K562 (cell line): ENCODE measurements around the gene ZMYND12. TPM values are rescaled to one million over a fixed set of nuclear protein-coding genes. Genes with fewer than 3 reads are reported as not detected.
A peak's percentile ranks its signal among the peaks of the same experiment; 100 is the strongest.

Source experiments
- ARHGAP35 ChIP-seq: fragments of 450-650 bp; IDR thresholded peaks from 2 replicates; pipeline ENCODE4 v1.6.1; 2018; ENCODE audit not compliant: partially characterized antibody
- CBX1 ChIP-seq: sonication (generic); IDR thresholded peaks from 2 replicates; pipeline ENCODE4 v1.6.1; 2016; ENCODE audit warnings: antibody characterized with exemption, low read depth, mild to moderate bottlenecking
- CXXC5 ChIP-seq: fragments of 250-450 bp; sonication (Bioruptor Pico); IDR thresholded peaks from 2 replicates; pipeline ENCODE4 v1.8.0; 2022; ENCODE audit warnings: inconsistent platforms, mild to moderate bottlenecking, moderate library complexity
- EHMT2 ChIP-seq: fragments of 450-650 bp; IDR thresholded peaks from 2 replicates; pipeline ENCODE4 v1.6.1; 2018; ENCODE audit warnings: antibody characterized with exemption
- GMEB1 ChIP-seq: fragments of 250-450 bp; sonication (Bioruptor Pico); IDR thresholded peaks from 2 replicates; pipeline ENCODE4 v1.4.0; 2020; ENCODE audit warnings: mild to moderate bottlenecking
- HDAC1 ChIP-seq, 2 experiments: fragments of 450-650 bp; IDR thresholded peaks; 2 replicates each; pipeline ENCODE4 v1.6.1; 2016 to 2017; ENCODE audit warnings: inconsistent platforms in 1 of 2, mild to moderate bottlenecking in 1 of 2, moderate library complexity in 1 of 2
- HDAC8 ChIP-seq: fragments of 450-650 bp; IDR thresholded peaks from 2 replicates; pipeline ENCODE4 v1.6.1; 2016; ENCODE audit warnings: mild to moderate bottlenecking, missing genetic modification characterization, moderate library complexity, missing compliant biosample characterization
- HMGN3 ChIP-seq: IDR thresholded peaks from 2 replicates; pipeline ENCODE4 v1.6.1; 2011; ENCODE audit warnings: borderline replicate concordance, low read depth, mild to moderate bottlenecking, mixed read lengths, low read length; ENCODE audit not compliant: insufficient read length; ENCODE audit errors: extremely low read depth
- JUN ChIP-seq, 2 experiments: sonication (generic) in 1 of 2; formaldehyde crosslinking in 1 of 2; IDR thresholded peaks; 2 replicates each; pipeline versions ENCODE4 v1.6.1 to v1.8.0; 2012 to 2022; ENCODE audit warnings: borderline replicate concordance in 2 of 2, mild to moderate bottlenecking in 2 of 2, improper control_type of control experiment in 1 of 2, low read depth in 1 of 2, low read length in 1 of 2, missing genetic modification reagents in 1 of 2
- KAT7 ChIP-seq: sonication (generic); formaldehyde crosslinking; IDR thresholded peaks from 2 replicates; pipeline ENCODE4 v1.8.0; 2022; ENCODE audit warnings: missing genetic modification reagents, mild to moderate bottlenecking, borderline replicate concordance
- MEF2D ChIP-seq: conservative IDR thresholded peaks from 2 replicates; pipeline ENCODE4 v1.6.1; 2016; ENCODE audit warnings: low read depth, missing genetic modification characterization, missing compliant biosample characterization
- POLR2AphosphoS5 ChIP-seq: IDR thresholded peaks from 2 replicates; pipeline ENCODE4 v1.6.1; 2011; ENCODE audit warnings: mild to moderate bottlenecking, low read depth, low read length, moderate library complexity; ENCODE audit not compliant: control insufficient read depth, insufficient read depth
- POLR2G ChIP-seq: fragments of 200-400 bp; formaldehyde crosslinking; IDR thresholded peaks from 2 replicates; pipeline ENCODE4 v1.6.1; 2017; ENCODE audit warnings: low read depth, mild to moderate bottlenecking, antibody characterized with exemption, low read length, moderate library complexity
- SRSF9 ChIP-seq: fragments of 200-400 bp; formaldehyde crosslinking; IDR thresholded peaks from 2 replicates; pipeline ENCODE4 v1.6.1; 2017; ENCODE audit warnings: low read depth, low read length, borderline replicate concordance
- TAF1 ChIP-seq: IDR thresholded peaks from 2 replicates; pipeline ENCODE4 v1.6.1; 2011; ENCODE audit warnings: mild to moderate bottlenecking, low read length, moderate library complexity; ENCODE audit not compliant: insufficient read depth, control insufficient read depth, severe bottlenecking; ENCODE audit errors: extremely low read depth
- TFAP4 ChIP-seq: sonication (generic); formaldehyde crosslinking; IDR thresholded peaks from 2 replicates; pipeline ENCODE4 v1.8.0; 2022; ENCODE audit warnings: missing genetic modification reagents, mild to moderate bottlenecking, moderate library complexity, borderline replicate concordance
- ZFX ChIP-seq: sonication (generic); formaldehyde crosslinking; IDR thresholded peaks from 2 replicates; pipeline ENCODE4 v1.8.0; 2022; ENCODE audit warnings: mild to moderate bottlenecking, missing genetic modification reagents, moderate library complexity
- polyA plus RNA-seq, 8 experiments: library from polyadenylated mRNA; depleted of rRNA in 4 of 8; stranded (reverse) in 5 of 8; unstranded in 3 of 8; fragments of >200 nt; fragmentation: Nextera tagmentation in 2 of 8; fragmentation: Illumina TruSeq in 1 of 8; extraction: Ambion mirVana in 2 of 8; extraction: Trizol in 1 of 8; gene quantifications; 2 replicates each; pipeline versions ENCODE4 v1.2.1 to v1.2.3, GENCODE V29; 2011 to 2014; ENCODE audit warnings: inconsistent platforms in 1 of 8, missing spikeins in 1 of 8
- total RNA-seq, 7 experiments: library from RNA; depleted of rRNA in 6 of 7; stranded (reverse); fragments of >200 nt in 6 of 7; fragmentation: Illumina TruSeq in 2 of 7; extraction: Trizol in 2 of 7; gene quantifications; 2 replicates each; pipeline versions ENCODE4 v1.2.1 to v1.2.3, GENCODE V29; 2011 to 2021; ENCODE audit warnings: low replicate concordance in 1 of 7

ZMYND12 gene
- total and polyA plus RNA-seq, 9 of the 15 experiments (the other 6 are each of a cell fraction or from before 2014, with no cell fraction given): not detected

DNA sequence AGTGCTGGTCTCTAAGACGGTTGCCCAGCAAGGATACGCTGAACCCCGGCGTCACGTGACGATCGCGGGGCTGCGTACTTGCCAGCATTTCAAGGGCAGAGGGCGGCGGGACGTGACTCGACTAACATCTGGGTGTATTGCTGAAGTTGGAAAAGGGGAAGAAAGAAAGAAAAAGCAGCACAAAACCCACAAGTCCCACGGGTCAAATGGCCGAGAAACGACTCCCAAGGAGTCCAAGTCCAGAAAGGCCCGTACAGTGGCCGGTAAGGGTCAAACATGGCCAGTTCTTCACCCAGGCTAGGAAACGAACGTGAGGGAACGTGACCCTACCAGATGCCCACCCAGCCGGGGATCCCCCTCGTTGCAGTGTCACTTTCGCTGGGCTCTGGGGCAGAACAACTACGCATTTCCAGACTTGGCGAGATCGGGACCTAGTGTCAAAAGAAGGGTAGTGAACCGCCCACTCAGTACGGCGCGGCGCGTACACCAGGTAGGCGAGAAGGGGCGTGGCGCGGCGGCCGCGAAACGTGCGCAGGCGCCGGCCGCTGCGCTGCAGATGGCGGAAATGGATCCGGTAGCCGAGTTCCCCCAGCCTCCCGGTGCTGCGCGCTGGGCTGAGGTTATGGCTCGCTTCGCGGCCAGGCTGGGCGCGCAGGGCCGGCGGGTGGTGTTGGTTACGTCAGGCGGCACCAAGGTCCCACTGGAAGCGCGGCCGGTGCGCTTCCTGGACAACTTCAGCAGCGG is at the start of gene ZMYND12, which contains the start of gene PPCS (continued):
- TF ChIP-seq TAF1 (peak; percentile 65), CXXC5 (CRISPR knock-in tag) (peak; percentile 88), EHMT2 (peak; percentile 17; the same call in 1 of the 2 replicates), HDAC8 (tag) (no peak), MEF2D (tag) (no peak), SRSF9 (no peak), KAT7 (CRISPR knock-in tag) (0 out of 2 replicates have a peak, but pooled peaks have one; percentile 28), ZFX (CRISPR knock-in tag) (0 out of 2 replicates have a peak, but pooled peaks have one; percentile 86), TFAP4 (CRISPR knock-in tag) (peak; percentile 45; the same call in 1 of the 2 replicates), GMEB1 (peak; percentile 81), HMGN3 (peak; percentile 49), JUN (IDR thresholded peaks at IDR 0.05; ENCODE audit: borderline replicate concordance, low read depth, low read length) (no peak), JUN (CRISPR knock-in tag; IDR thresholded peaks at IDR 0.05; ENCODE audit: borderline replicate concordance) (no peak), CBX1 (peak; percentile 26; the same call in 1 of the 2 replicates), POLR2AphosphoS5 (peak; percentile 60; the same call in 1 of the 2 replicates), HDAC1 (IDR thresholded peaks at IDR 0.05) (peak in 1 of 2 experiments; percentile 63; a peak in 1 of 4 replicates), POLR2G (peak; percentile 94), ARHGAP35 (no peak)
